SW480 (cell line): ENCODE results near the gene SIX2.

Experiments used
- DNase-seq: peaks from one replicate; pipeline ENCODE4 v3.0.0-alpha.2; 2016; ENCODE audit warnings: low spot score

Gene SIX2

GRCh38 chr2:44965684-44966083 lies 43.6 kb downstream of the SIX2 start:
- DNase-seq: no peak

GRCh38 chr2:44964752-44965236 lies 44.5 kb downstream of the SIX2 start:
- DNase-seq: no peak

GRCh38 chr2:44962176-44962695 lies 47.0 kb downstream of the SIX2 start:
- no peak for DNase-seq

GRCh38 chr2:44960871-44961270 lies 48.4 kb downstream of the SIX2 start:
- no peak for DNase-seq

GRCh38 chr2:44959855-44960254 lies 49.4 kb downstream of the SIX2 start:
- no peak for DNase-seq

GRCh38 chr2:44957656-44958327 lies 51.5 kb downstream of the SIX2 start:
- no peak for DNase-seq

GRCh38 chr2:44956843-44957242 lies 52.4 kb downstream of the SIX2 start:
- DNase-seq: no peak

GRCh38 chr2:44955593-44956392 lies 53.5 kb downstream of the SIX2 start:
- DNase-seq: peak; percentile 59
